ENCODE results near the gene PLEKHF1.

The PLEKHF1 gene

GRCh38 chr19:29645911-29646310 lies 19.4 kb upstream of the PLEKHF1 start:
- Histone ChIP-seq H3K27ac (no peak overlapping the region), H3K27me3 (ENCODE audit: insufficient read depth, low read depth, severe bottlenecking) (no peaks in the 10 kb centered on the region), H3K9me3 (ENCODE audit: severe bottlenecking) (no peaks in the 10 kb centered on the region), H3K36me3 (no peaks in the 10 kb centered on the region), H3K4me3 (ENCODE audit: low read depth, low read length) (no peak overlapping the region)
- no peak for DNase-seq
- no peak for TF ChIP-seq CTCF (IDR thresholded peaks at IDR 0.05; ENCODE audit: low read depth, low read length)

GRCh38 chr19:29650772-29651387 lies 14.4 kb upstream of the PLEKHF1 start:
- Histone ChIP-seq H3K9me3 (ENCODE audit: severe bottlenecking) (peaks cover 2% of the 10 kb centered on the region), H3K4me3 (ENCODE audit: low read depth, low read length) (no peak overlapping the region), H3K27ac (no peak overlapping the region), H3K27me3 (ENCODE audit: insufficient read depth, low read depth, severe bottlenecking) (no peaks in the 10 kb centered on the region), H3K36me3 (no peaks in the 10 kb centered on the region)
- TF ChIP-seq CTCF (IDR thresholded peaks at IDR 0.05; ENCODE audit: low read depth, low read length) = no peak
- DNase-seq = no peak

GRCh38 chr19:29651622-29652394 lies 13.5 kb upstream of the PLEKHF1 start:
- no peak for DNase-seq
- no peaks in the 10 kb centered on the region for H3K27me3 ChIP-seq (ENCODE audit: insufficient read depth, low read depth, severe bottlenecking)
- H3K9me3 ChIP-seq (ENCODE audit: severe bottlenecking) = peaks cover 2% of the 10 kb centered on the region
- TF ChIP-seq CTCF (IDR thresholded peaks at IDR 0.05; ENCODE audit: low read depth, low read length) = no peak
- H3K27ac ChIP-seq = no peak overlapping the region
- H3K36me3 ChIP-seq = no peaks in the 10 kb centered on the region
- H3K4me3 ChIP-seq (ENCODE audit: low read depth, low read length) = no peak overlapping the region

- no peak for DNase-seq
- H3K27ac ChIP-seq = no peak overlapping the region
- TF ChIP-seq CTCF (IDR thresholded peaks at IDR 0.05; ENCODE audit: low read depth, low read length) = no peak
Observed at GRCh38 chr19:29653398-29653797, 11.9 kb upstream of the PLEKHF1 start.

GRCh38 chr19:29655648-29656335 lies 9.5 kb upstream of the PLEKHF1 start:
- no peak overlapping the region for H3K4me3 ChIP-seq (ENCODE audit: low read depth, low read length)
- TF ChIP-seq CTCF (IDR thresholded peaks at IDR 0.05; ENCODE audit: low read depth, low read length) = no peak
- no peaks in the 10 kb centered on the region for H3K27me3 ChIP-seq (ENCODE audit: insufficient read depth, low read depth, severe bottlenecking)
- no peak overlapping the region for H3K27ac ChIP-seq
- no peaks in the 10 kb centered on the region for H3K36me3 ChIP-seq
- H3K9me3 ChIP-seq (ENCODE audit: severe bottlenecking) = peaks cover 2% of the 10 kb centered on the region
- no peak for DNase-seq

More at GRCh38 chr19:29653398-29653797, 11.9 kb upstream of the PLEKHF1 start:
- no peaks in the 10 kb centered on the region for H3K27me3 ChIP-seq (ENCODE audit: insufficient read depth, low read depth, severe bottlenecking)
- no peak overlapping the region for H3K4me3 ChIP-seq (ENCODE audit: low read depth, low read length)
- no peaks in the 10 kb centered on the region for H3K36me3 ChIP-seq
- H3K9me3 ChIP-seq (ENCODE audit: severe bottlenecking) = peaks cover 2% of the 10 kb centered on the region

Data from WERI-Rb-1 (cell line).